ENCODE results near the gene LRRC7. TPM values are rescaled to one million over a fixed set of nuclear protein-coding genes. Genes with fewer than 3 reads are reported as not detected.

The LRRC7 gene
- polyA plus RNA-seq, 1 donor from 2014 or later: 141 TPM

DNA sequence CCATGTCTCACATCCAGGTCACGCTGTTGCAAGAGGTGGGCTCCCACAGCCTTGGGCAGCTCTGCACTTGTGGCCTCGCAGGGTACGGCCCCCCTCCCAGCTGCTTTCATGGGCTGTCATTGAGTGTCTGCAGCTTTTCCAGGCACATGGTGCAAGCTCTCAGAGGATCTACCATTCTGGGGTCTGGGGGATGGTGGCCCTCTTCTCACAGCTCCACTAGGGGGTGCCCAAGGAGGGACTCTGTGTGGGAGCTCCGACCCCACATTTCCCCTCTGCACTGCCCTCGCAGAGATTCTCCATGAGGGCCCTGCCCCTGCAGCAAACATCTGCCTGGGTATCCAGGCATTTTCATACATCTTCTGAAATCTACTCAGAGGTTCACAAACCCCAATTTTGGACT is 219.4 kb downstream of the LRRC7 start:
- no peaks in the 10 kb centered on the region for H3K9me2 ChIP-seq (ENCODE audit: insufficient read depth, low read length)
- H3K27me3 ChIP-seq (ENCODE audit: insufficient read depth, low read depth, low read length): no peaks in the 10 kb centered on the region
- H3K79me2 ChIP-seq (replicated peaks; ENCODE audit: insufficient read depth, low read length): no peaks in the 10 kb centered on the region
- no peaks in the 10 kb centered on the region for H3F3A ChIP-seq (ENCODE audit: insufficient read depth, low read length, poor library complexity, severe bottlenecking)
- H3K36me3 ChIP-seq (ENCODE audit: insufficient read depth, low read length): no peaks in the 10 kb centered on the region
- H3K27ac ChIP-seq (ENCODE audit: low read length): no peak overlapping the region
- TF ChIP-seq TAF1 (IDR thresholded peaks at IDR 0.05; ENCODE audit: low read depth) (no peak), SMC3 (conservative IDR thresholded peaks at IDR 0.05; ENCODE audit: poor library complexity) (no peak), MXI1 (conservative IDR thresholded peaks at IDR 0.05; ENCODE audit: poor library complexity, severe bottlenecking) (no peak)
- no peaks in the 10 kb centered on the region for H3K9me3 ChIP-seq (ENCODE audit: low read length)
- H3K4me3 ChIP-seq (ENCODE audit: low read length): no peak overlapping the region
- no peak overlapping the region for H2AFZ ChIP-seq (ENCODE audit: low read depth, low read length)
- H3K9ac ChIP-seq (ENCODE audit: low read length): no peak overlapping the region
- H4K20me1 ChIP-seq (ENCODE audit: insufficient read depth): no peaks in the 10 kb centered on the region
- no peak overlapping the region for H3K4me2 ChIP-seq (ENCODE audit: low read length)

DNA sequence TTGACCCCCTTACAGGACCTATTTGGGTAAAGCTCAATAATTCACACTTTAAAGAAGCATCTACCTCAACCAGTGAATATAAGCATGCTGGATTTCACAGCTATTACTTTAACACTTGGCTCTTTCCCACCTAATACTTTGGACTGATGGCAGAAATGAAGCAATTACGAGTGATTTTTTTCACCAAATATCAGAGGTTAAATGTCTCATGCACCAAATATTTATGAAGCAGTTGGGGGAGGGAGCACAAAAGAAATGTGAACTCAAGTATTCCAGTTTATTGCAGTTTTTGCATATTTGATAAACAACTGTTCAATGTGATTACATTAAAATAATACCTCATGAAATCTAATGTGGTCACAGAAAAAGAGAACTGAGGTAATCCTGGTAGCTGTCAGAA is 223.6 kb downstream of the LRRC7 start:
- no peaks in the 10 kb centered on the region for H3F3A ChIP-seq (ENCODE audit: insufficient read depth, low read length, poor library complexity, severe bottlenecking)
- TF ChIP-seq, protein P1, sequence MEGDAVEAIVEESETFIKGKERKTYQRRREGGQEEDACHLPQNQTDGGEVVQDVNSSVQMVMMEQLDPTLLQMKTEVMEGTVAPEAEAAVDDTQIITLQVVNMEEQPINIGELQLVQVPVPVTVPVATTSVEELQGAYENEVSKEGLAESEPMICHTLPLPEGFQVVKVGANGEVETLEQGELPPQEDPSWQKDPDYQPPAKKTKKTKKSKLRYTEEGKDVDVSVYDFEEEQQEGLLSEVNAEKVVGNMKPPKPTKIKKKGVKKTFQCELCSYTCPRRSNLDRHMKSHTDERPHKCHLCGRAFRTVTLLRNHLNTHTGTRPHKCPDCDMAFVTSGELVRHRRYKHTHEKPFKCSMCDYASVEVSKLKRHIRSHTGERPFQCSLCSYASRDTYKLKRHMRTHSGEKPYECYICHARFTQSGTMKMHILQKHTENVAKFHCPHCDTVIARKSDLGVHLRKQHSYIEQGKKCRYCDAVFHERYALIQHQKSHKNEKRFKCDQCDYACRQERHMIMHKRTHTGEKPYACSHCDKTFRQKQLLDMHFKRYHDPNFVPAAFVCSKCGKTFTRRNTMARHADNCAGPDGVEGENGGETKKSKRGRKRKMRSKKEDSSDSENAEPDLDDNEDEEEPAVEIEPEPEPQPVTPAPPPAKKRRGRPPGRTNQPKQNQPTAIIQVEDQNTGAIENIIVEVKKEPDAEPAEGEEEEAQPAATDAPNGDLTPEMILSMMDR (IDR thresholded peaks at IDR 0.05; ENCODE audit: poor library complexity, severe bottlenecking): no peak
- TF ChIP-seq, protein P2, sequence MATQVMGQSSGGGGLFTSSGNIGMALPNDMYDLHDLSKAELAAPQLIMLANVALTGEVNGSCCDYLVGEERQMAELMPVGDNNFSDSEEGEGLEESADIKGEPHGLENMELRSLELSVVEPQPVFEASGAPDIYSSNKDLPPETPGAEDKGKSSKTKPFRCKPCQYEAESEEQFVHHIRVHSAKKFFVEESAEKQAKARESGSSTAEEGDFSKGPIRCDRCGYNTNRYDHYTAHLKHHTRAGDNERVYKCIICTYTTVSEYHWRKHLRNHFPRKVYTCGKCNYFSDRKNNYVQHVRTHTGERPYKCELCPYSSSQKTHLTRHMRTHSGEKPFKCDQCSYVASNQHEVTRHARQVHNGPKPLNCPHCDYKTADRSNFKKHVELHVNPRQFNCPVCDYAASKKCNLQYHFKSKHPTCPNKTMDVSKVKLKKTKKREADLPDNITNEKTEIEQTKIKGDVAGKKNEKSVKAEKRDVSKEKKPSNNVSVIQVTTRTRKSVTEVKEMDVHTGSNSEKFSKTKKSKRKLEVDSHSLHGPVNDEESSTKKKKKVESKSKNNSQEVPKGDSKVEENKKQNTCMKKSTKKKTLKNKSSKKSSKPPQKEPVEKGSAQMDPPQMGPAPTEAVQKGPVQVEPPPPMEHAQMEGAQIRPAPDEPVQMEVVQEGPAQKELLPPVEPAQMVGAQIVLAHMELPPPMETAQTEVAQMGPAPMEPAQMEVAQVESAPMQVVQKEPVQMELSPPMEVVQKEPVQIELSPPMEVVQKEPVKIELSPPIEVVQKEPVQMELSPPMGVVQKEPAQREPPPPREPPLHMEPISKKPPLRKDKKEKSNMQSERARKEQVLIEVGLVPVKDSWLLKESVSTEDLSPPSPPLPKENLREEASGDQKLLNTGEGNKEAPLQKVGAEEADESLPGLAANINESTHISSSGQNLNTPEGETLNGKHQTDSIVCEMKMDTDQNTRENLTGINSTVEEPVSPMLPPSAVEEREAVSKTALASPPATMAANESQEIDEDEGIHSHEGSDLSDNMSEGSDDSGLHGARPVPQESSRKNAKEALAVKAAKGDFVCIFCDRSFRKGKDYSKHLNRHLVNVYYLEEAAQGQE (IDR thresholded peaks at IDR 0.05; ENCODE audit: borderline replicate concordance): no peak
- H3K79me2 ChIP-seq (replicated peaks; ENCODE audit: insufficient read depth, low read length): no peaks in the 10 kb centered on the region
- H3K4me2 ChIP-seq (ENCODE audit: low read length): no peak overlapping the region
- H3K27ac ChIP-seq (ENCODE audit: low read length): no peak overlapping the region
- H3K9me3 ChIP-seq (ENCODE audit: low read length): no peaks in the 10 kb centered on the region
- no peak overlapping the region for H3K4me3 ChIP-seq (ENCODE audit: low read length)
- H3K36me3 ChIP-seq (ENCODE audit: insufficient read depth, low read length): no peaks in the 10 kb centered on the region
- H3K9ac ChIP-seq (ENCODE audit: low read length): no peak overlapping the region
- H3K27me3 ChIP-seq (ENCODE audit: insufficient read depth, low read depth, low read length): no peaks in the 10 kb centered on the region
- H4K20me1 ChIP-seq (ENCODE audit: insufficient read depth): no peaks in the 10 kb centered on the region
- H3K9me2 ChIP-seq (ENCODE audit: insufficient read depth, low read length): no peaks in the 10 kb centered on the region
- no peak overlapping the region for H2AFZ ChIP-seq (ENCODE audit: low read depth, low read length)

DNA sequence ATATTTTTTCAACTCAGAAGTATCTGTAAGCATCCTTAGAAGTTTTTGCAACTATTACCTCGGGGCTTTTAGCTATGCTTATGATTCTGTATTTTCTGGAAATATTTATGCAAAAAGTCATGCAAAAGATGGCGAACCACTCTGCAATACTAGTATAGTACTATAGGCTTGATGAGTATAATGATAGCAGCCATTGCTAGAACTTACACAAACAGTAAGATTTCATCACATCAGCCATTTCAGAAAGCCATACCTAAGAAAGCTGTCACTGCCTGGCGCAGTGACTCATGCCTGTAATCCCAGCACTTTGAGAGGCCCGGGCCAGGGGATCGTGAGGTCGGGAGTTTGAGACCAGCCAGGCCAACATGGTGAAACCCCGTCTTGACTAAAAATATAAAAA is 227.1 kb downstream of the LRRC7 start:
- H3K27me3 ChIP-seq (ENCODE audit: insufficient read depth, low read depth, low read length): no peaks in the 10 kb centered on the region
- no peaks in the 10 kb centered on the region for H3K36me3 ChIP-seq (ENCODE audit: insufficient read depth, low read length)
- H4K20me1 ChIP-seq (ENCODE audit: insufficient read depth): no peaks in the 10 kb centered on the region
- H3F3A ChIP-seq (ENCODE audit: insufficient read depth, low read length, poor library complexity, severe bottlenecking): no peaks in the 10 kb centered on the region
- no peaks in the 10 kb centered on the region for H3K9me2 ChIP-seq (ENCODE audit: insufficient read depth, low read length)
- no peaks in the 10 kb centered on the region for H3K79me2 ChIP-seq (replicated peaks; ENCODE audit: insufficient read depth, low read length)
- no peak overlapping the region for H3K4me3 ChIP-seq (ENCODE audit: low read length)
- H2AFZ ChIP-seq (ENCODE audit: low read depth, low read length): no peak overlapping the region
- no peak overlapping the region for H3K9ac ChIP-seq (ENCODE audit: low read length)
- TF ChIP-seq POLR2AphosphoS5 (IDR thresholded peaks at IDR 0.05): no peak
- no peak for TF ChIP-seq EP300 (conservative IDR thresholded peaks at IDR 0.05; ENCODE audit: poor library complexity, severe bottlenecking)
- TF ChIP-seq MXI1 (conservative IDR thresholded peaks at IDR 0.05; ENCODE audit: poor library complexity, severe bottlenecking): no peak
- TF ChIP-seq, protein P2 (IDR thresholded peaks at IDR 0.05; ENCODE audit: borderline replicate concordance): no peak
- TF ChIP-seq TAF1 (IDR thresholded peaks at IDR 0.05; ENCODE audit: low read depth): no peak
- TF ChIP-seq RAD21 (conservative IDR thresholded peaks at IDR 0.05): no peak
- TF ChIP-seq, protein P1 (IDR thresholded peaks at IDR 0.05; ENCODE audit: poor library complexity, severe bottlenecking): no peak
- no peak for TF ChIP-seq EZH2 (IDR thresholded peaks at IDR 0.05; ENCODE audit: borderline replicate concordance, insufficient read depth, low read length, poor library complexity, severe bottlenecking)
- TF ChIP-seq SMC3 (conservative IDR thresholded peaks at IDR 0.05; ENCODE audit: poor library complexity): no peak
- no peaks in the 10 kb centered on the region for H3K9me3 ChIP-seq (ENCODE audit: low read length)
- no peak overlapping the region for H3K27ac ChIP-seq (ENCODE audit: low read length)
- no peak overlapping the region for H3K4me2 ChIP-seq (ENCODE audit: low read length)

All from neural cell (in vitro differentiated cells).